Effector CD8-positive, alpha-beta T cell (primary cell): Measurements from ENCODE around the gene ROBO2.

ENCODE experiments used
- DNase-seq: peaks from one replicate; lab custom pipeline; 2025; lab: John Stamatoyannopoulos, UW

ROBO2 gene

GRCh38 chr3:77414881-77415280 lies 375.0 kb downstream of the ROBO2 start:
- DNase-seq = no peak

GRCh38 chr3:77420336-77420735 lies 380.4 kb downstream of the ROBO2 start:
- no peak for DNase-seq

- no peak for DNase-seq
Observed at GRCh38 chr3:77421916-77422315, 382.0 kb downstream of the ROBO2 start.

- DNase-seq = no peak
Observed at GRCh38 chr3:77426531-77426930, 386.6 kb downstream of the ROBO2 start.

GRCh38 chr3:77427528-77427927 lies 387.6 kb downstream of the ROBO2 start:
- DNase-seq = no peak

GRCh38 chr3:77436908-77437307 lies 397.0 kb downstream of the ROBO2 start:
- DNase-seq = no peak

GRCh38 chr3:77446084-77446483 lies 406.2 kb downstream of the ROBO2 start:
- DNase-seq = no peak

- no peak for DNase-seq
Observed at GRCh38 chr3:77446761-77447160, 406.9 kb downstream of the ROBO2 start.

GRCh38 chr3:77449459-77450350 lies 409.8 kb downstream of the ROBO2 start:
- DNase-seq = no peak

GRCh38 chr3:77456431-77456830 lies 416.5 kb downstream of the ROBO2 start:
- no peak for DNase-seq

GRCh38 chr3:77456906-77457305 lies 417.0 kb downstream of the ROBO2 start:
- DNase-seq = no peak

- no peak for DNase-seq
Observed at GRCh38 chr3:77459926-77460325, 420.0 kb downstream of the ROBO2 start.

GRCh38 chr3:77460326-77460725 lies 420.4 kb downstream of the ROBO2 start:
- DNase-seq = no peak

GRCh38 chr3:77462951-77463350 lies 423.1 kb downstream of the ROBO2 start:
- no peak for DNase-seq

- DNase-seq = no peak
Observed at GRCh38 chr3:77464111-77464688, 424.3 kb downstream of the ROBO2 start.

- no peak for DNase-seq
Observed at GRCh38 chr3:77466562-77467115, 426.7 kb downstream of the ROBO2 start.

- DNase-seq = no peak
Observed at GRCh38 chr3:77467702-77468625, 428.1 kb downstream of the ROBO2 start.

GRCh38 chr3:77468626-77469020 lies 428.7 kb downstream of the ROBO2 start:
- DNase-seq = no peak

- no peak for DNase-seq
Observed at GRCh38 chr3:77475507-77475906, 435.6 kb downstream of the ROBO2 start.

GRCh38 chr3:77479021-77479420 lies 439.1 kb downstream of the ROBO2 start:
- DNase-seq = no peak

- DNase-seq = no peak
Observed at GRCh38 chr3:77489216-77489615, 449.3 kb downstream of the ROBO2 start.

- no peak for DNase-seq
Observed at GRCh38 chr3:77491961-77492360, 452.1 kb downstream of the ROBO2 start.
